ENCODE measurements around the gene ZNF331.

The ZNF331 gene

GRCh38 chr19:53538378-53539109 lies 599 bp downstream of the ZNF331 start:
- no peak for TF ChIP-seq CTCF (IDR thresholded peaks at IDR 0.05; ENCODE audit: low read depth, low read length)
- H3K4me3 ChIP-seq (ENCODE audit: low read depth, low read length) = peak overlapping the region; percentile 74

- H3K4me3 ChIP-seq (ENCODE audit: low read depth, low read length) = no peak overlapping the region
- TF ChIP-seq CTCF (IDR thresholded peaks at IDR 0.05; ENCODE audit: low read depth, low read length) = no peak
Measured at GRCh38 chr19:53540091-53540490, 2.1 kb downstream of the ZNF331 start.

DNA sequence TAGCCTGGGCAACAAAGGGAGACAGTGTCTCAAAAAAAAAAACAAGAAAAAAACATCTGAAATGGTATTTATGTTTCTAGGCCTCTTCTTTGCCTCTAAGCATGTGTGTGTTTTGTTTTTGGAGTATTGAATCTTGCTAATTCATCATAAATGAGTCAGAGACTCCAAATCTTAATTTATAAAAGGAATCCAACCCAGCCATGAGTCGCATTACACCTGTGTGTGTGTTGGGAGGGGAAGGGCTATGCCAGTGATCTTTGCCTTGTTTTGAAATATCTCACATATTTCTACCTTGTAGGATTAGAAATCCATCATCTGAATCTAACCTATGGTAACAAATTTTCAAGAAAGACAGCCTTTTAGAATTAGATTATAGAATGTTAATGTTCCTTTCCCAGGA lies 4.0 kb downstream of the ZNF331 start:
- H3K4me3 ChIP-seq (ENCODE audit: low read depth, low read length) = no peak overlapping the region
- TF ChIP-seq CTCF (IDR thresholded peaks at IDR 0.05; ENCODE audit: low read depth, low read length) = no peak

GRCh38 chr19:53545271-53546065 lies 7.5 kb downstream of the ZNF331 start:
- TF ChIP-seq CTCF (IDR thresholded peaks at IDR 0.05; ENCODE audit: low read depth, low read length) = no peak

DNA sequence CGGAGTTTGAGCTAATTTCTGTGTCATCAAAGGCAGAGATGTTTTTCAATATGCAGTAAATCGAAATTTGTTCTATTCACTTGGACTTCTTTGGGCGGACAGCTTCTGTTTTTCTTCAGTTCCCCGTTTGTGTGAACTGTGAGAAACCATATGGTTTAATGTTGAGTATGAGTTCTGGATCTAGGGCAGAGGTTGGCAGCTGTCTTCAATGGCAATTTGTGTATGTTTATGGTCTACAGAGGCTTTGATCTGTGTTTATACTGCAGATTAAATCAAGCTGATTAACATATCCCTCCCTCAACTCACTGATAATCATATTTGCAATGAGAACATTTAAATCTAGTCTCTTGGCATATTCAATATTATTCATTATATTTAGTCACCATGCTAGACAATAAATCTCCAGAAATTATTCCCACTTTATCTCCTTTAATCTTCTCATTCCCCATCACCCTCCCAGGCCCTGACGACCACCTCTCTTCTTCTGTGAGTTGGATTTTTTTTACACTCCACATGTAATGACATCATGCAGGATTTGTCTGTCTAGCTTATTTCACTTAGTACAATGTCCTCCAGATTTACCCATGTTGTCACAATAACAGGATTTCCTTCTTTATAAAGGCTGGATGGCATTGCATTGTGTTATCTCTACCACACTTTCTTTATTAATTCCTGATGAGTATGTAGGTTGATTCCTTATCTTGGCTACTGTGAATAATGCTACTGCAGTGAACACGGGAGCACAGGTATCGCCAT lies 9.0 kb downstream of the ZNF331 start:
- no peak overlapping the region for H3K4me3 ChIP-seq (ENCODE audit: low read depth, low read length)
- no peak for TF ChIP-seq CTCF (IDR thresholded peaks at IDR 0.05; ENCODE audit: low read depth, low read length)

More at GRCh38 chr19:53545271-53546065, 7.5 kb downstream of the ZNF331 start:
- H3K4me3 ChIP-seq (ENCODE audit: low read depth, low read length) = no peak overlapping the region

DNA sequence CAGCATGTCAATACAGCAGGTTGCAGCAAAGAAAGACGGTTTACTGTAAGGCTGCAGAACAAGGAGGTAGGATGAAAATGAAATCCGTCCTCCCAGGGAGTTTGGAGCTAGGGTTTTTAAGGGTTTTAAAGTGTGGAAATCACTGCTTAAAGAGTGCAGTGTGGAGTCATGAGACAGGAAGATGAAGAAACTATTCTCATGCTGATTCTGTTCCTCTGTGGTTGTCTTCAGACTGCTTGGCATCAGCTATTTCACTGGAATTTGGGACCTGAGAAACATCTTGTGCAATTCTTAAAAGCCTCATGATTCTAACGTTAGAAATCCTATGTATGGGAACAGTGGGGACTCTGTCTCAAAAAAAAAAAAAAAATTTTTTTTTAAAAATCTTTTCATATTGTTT lies 11.4 kb downstream of the ZNF331 start:
- no peak overlapping the region for H3K4me3 ChIP-seq (ENCODE audit: low read depth, low read length)
- TF ChIP-seq CTCF (IDR thresholded peaks at IDR 0.05; ENCODE audit: low read depth, low read length) = no peak

All from WI38 (cell line).